Measurements from ENCODE around the gene TJP3.

TJP3 gene

DNA sequence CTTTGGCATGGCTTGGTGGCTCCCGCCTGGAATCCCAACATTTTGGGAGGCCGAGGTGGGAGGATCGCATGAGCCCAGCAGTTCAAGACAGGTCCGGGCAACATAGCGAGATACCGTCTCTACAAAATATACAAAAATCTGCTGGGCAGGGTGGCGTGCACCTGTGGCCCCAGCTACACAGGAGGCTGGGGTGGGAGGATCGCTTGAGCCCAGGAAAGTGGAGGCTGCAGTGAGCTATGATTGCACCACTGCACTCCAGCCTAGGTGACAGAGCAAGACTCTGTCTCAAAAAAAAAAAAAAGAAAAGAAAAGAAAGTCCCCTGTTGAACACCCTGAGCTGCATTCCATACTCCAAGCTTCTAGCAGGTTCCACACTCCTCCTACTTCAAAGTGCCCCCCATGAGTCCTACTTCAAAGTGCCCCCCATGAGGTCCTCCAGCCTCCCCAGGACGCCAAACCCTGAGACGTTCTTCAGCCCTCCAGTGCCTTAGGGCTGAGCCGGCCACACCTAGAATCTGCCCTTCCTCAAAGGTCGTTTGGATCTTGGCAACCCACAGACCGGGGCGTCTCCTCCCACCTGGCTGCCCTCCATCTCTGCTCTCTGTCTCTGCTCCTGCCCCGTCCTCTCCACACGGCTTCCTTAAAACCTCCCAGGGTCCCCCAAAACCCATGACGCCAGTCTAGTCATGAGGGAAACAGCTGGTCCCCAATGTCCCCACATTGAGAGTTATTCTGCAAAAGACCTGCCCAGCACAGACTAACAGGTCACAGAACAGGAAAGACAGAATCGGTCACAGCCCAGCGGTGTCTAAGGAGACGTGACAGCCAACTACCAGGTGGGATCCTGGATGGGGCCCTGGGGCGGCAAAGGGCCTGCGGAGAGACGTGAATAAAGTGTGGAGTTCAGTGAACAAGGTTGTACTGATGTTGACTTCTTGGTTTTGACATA lies 4.8 kb downstream of the TJP3 start:
- ATAC-seq (no peak), DNase-seq (no peak)

DNA sequence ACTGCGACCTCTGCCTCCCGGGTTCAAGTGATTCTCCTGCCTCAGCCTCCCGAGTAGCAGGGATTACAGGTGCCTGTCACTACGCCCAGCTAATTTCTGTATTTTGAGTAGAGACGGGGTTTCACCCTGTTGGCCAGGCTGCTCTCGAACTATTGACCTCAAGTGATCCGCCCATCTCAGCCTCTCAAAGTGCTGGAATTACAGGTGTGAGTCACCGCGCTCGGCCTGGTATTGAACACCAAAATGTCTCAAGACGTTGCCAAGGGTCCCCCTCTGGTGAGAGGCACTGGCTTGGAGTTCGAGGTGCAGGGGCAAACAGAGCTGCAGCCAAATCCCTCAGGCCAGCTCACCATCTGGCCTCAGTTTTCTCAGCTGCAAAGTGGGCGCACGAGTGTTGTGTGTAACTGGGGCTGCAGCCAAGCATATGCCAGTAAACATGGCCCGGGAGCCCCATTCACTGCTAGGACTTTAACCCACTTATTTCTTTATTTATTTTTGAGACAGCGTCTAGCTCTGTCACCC lies 8.0 kb downstream of the TJP3 start:
- no peak for ATAC-seq
- no peak for DNase-seq

DNA sequence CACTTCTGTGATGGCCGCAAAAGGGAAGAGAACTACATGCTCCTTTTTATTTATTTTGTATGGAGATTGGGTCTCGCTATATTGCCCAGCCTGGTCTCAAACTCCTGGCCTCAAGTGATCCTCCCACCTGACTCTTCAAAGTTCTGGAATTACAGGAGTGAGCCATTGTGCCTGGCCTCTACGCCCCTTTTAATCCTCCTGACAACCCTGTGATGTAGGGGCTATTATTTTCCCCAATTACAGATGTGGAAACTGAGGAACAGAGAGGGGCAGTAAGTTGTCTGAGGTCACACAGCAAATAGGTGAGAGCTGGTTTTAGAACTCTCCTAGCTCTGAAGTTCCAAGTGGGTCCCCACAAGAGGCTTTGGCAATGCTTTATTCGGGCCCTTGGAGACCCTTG lies 11.7 kb downstream of the TJP3 start:
- ATAC-seq = no peak

DNA sequence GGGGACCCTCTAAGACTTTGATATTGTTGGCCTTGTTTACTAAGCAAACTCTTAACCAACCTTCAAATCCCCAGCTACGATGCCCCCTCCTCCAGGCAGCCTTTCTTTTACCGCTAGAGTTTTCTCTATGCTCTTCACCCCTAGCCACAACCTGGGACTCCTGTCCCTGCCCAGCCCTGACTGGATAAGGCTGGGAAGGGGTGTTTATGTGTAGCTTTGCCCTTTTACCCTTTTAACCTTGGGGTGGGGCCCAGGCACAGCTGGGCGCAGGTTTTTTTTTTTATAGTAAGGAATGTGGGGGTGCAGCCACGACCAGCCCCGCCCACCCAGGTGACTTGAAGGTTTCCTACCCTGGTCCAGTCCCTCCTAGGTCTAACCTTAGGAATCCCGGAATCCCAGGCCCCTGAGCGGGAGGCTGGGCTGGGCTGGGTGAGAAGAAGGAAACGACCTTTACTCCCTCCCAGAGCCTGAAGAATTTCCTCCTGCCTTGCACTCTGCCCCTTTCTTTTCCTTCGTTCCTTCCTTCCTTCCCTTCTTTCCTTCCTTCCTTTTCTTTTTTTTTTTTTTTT lies 12.2 kb downstream of the TJP3 start:
- ATAC-seq (no peak), DNase-seq (no peak)

More for the DNA sequence above, 11.7 kb downstream of the TJP3 start:
- DNase-seq = no peak

DNA sequence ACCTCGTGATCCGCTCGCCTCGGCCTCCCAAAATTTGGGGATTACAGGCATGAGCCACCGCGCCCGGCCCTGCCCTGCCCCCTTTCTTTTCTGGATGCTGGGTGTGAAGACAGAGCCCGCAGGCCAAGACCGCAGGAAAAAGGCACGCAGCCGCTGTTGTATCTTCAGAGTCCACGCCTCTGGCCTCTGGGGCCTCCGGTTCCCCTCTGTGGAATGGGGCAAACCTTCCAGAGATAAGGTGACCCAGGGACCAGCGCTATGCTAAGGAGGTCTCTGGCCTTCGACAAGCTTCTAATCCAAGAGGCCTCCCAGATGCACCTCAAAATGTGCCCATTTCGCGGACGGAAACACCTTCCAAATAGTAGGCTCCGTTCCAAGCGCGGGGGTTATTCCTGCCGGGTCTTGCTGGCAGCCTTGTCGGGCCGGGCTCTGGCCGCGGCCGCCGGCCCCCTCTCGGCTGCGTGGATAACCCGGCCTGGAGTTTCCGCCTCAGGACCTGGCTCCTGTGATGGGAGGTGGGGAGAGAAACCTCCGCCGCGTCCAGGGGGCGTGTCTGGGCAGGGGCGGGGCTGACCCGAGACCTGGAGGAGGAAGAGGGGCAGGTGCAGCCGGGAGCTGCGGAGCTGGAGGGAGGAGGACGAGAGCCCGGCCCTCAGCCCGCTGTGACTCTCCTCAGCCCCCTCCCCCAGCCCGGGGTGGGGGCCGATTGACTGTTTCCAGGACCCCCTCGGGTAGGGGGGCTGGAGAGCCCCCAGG lies 13.1 kb downstream of the TJP3 start:
- peak; percentile 73 for ATAC-seq
- peak; percentile 93 for DNase-seq

DNA sequence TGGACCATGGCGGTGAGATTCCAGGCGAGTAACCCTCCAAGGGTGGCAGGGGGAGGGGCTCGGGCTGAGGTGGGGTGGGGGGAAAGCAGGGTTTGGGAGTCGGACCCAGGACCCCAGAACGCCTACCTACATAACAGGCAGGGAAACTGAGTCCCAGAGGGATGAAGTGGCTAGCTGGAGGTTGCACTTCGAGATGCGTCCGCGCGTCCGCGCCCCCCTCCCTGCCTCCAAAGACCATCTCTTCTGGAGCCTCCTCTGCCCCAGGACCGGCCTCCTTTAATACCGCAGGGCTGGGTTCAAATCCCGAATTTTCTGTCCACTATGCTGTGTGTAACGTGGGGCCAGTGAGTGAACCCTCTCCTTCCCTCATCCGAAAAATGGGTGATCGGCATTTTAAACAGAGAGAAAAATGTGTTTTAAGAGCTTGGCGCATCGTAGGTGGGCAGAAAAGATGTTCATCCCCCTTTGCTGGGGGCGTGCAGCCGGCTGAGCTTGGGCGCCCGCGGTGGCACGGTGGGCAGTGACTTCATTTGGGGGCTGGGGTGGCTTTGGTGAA lies 13.8 kb downstream of the TJP3 start:
- ATAC-seq (no peak), DNase-seq (no peak)

DNA sequence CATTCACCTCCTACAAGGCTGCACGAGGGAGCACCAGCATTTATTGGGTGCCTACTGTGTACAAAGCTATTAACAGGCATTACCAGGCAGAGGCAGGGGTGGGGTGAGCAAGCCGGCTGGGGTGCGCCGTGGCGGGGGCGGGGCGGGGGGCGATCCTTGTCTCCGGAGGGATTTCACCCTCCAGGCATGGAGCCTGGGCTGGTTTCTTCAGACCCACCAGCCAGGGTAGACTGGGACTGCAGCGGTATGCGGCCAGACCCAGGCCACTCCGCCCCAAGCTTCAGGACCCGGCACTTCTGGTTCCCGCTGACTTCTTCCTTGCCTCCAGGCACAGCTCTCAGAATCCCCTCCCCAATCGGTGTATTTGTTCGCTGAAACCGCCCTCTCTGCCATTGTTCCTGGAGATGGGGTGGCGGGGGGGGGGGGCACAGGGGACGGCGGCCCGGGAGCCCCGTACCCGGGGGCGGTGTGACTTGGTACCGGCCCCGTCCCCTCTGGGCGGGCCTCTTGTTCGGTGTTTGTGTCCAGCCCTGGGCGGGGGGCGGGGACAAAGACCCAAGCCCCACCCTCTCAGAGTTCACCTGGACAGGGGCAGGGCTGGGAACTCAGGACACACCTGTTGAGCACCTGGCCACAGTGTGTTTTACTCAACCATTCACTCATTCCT lies 14.4 kb downstream of the TJP3 start:
- ATAC-seq (no peak), DNase-seq (no peak)

- ATAC-seq (no peak), DNase-seq (no peak)
Measured at GRCh38 chr19:3723110-3723488, 14.9 kb downstream of the TJP3 start.

- no peak for DNase-seq
- ATAC-seq = no peak
Measured at GRCh38 chr19:3723883-3724282, 15.7 kb downstream of the TJP3 start.

GRCh38 chr19:3725121-3725520 lies 16.9 kb downstream of the TJP3 start:
- DNase-seq (no peak), ATAC-seq (no peak)

DNA sequence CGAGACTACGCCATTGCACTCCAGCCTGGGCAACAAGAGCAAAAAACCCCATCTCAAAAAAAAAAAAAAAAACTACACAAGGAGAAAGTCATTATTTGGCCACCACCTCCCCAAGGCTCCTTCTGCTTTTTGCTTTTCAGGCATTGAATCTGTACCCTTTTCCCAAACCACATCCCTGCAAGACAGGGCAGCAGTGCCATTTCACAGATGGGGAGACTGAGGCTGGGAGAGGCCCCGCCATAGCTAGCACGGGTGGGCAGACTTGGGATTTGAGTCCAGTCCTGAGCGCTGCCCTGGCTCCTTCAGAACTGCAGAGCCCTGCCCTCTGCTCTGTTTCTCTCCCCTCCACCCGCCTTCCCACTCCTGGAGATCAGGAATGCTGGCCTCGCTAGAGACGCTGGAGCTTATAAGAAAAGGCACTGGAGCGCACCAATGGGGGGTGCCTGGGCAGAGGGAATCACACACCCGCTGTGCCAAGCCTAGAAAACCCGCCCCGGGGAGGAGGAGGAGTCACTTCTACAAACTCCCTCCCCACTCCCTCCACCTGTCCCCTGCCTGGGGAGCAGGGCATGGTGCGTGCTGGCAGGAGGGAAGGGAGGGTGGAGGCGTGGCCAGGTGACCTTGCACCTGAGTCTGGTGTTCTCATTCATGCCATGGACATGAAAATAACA lies 17.6 kb downstream of the TJP3 start:
- no peak for DNase-seq

GRCh38 chr19:3730457-3730958 lies 22.3 kb downstream of the TJP3 start:
- no peak for ATAC-seq

More for the DNA sequence above, 17.6 kb downstream of the TJP3 start:
- ATAC-seq = no peak

DNA sequence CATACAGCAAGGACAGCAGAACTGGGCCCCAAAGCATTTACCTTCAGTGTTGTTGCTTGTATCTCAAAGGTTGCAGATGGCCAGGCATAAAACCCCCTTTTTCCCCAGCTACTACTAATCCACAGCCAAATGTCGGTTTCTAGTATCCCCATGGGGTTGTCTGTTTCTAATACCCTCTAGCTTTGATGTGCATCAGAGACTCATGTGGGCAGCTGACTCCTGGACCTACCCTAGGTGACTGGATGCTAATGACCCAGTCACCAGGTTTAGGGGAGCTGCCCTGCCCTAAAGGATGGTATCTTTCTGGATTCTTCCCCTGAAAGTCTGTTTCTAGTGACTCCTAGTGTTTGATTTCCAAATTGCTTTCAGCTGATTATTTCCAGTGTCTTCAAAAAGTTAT lies 23.9 kb downstream of the TJP3 start:
- ATAC-seq (no peak), DNase-seq (no peak)

More at GRCh38 chr19:3730457-3730958, 22.3 kb downstream of the TJP3 start:
- DNase-seq = no peak

GRCh38 chr19:3733549-3734309 lies 25.5 kb downstream of the TJP3 start:
- ATAC-seq = no peak
- DNase-seq = no peak

- DNase-seq (no peak), ATAC-seq (no peak)
Measured at GRCh38 chr19:3734310-3734600, 26.1 kb downstream of the TJP3 start.

- ATAC-seq (no peak), DNase-seq (no peak)
Measured at GRCh38 chr19:3736106-3736724, 28.0 kb downstream of the TJP3 start.

DNA sequence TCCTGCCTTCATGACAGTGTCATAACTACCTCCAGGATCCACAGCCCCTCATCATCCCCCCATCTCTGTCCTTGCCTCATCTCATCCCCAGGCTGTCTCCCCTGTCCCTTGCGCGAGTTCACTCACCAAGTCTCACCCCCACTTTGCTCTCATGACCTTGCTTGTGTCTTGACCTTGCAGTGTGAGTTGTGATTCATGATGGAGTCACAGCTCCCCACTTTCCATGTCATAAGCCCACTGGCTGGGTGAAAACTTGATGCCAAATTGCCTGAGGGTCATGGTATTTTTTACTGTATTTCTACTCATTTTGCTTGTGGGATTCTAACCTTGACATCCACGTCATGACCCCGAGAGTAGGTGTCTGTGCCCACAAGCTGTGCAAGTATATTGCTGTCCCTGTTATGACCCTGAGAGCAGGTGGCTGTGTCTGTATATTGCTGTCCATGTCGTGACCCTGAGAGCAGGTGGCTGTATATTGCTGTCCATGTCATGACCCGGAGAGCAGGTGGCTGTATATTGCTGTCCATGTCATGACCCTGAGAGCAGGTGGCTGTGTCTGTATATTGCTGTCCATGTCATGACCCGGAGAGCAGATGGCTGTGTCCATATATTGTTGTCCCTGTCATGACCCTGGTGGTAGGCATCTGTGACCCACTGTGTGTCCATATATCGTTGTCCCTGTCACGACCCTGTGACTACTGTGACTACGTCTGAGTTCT lies 29.5 kb downstream of the TJP3 start:
- DNase-seq = no peak
- ATAC-seq = no peak

- no peak for DNase-seq
- ATAC-seq = no peak
Measured at GRCh38 chr19:3738477-3739220, 30.5 kb downstream of the TJP3 start.

- DNase-seq (no peak), ATAC-seq (no peak)
Measured at GRCh38 chr19:3740431-3740830, 32.2 kb downstream of the TJP3 start.

Data from stimulated activated naive CD8-positive, alpha-beta T cell treated with anti-CD3 and anti-CD28 coated beads, Interleukin-15, Interleukin-2, amounts not matched to agents 100 U/mL and 50 U/mL, for 24 hours (primary cell).